HepG2 (cell line): ENCODE data around the gene SREBF1. TPM values are rescaled to one million over a fixed set of nuclear protein-coding genes. Genes with fewer than 3 reads are reported as not detected.

ENCODE experiments used
- AGO2 ChIP-seq: fragments of 200-400 bp; formaldehyde crosslinking; optimal IDR thresholded peaks from 2 replicates; pipeline ENCODE3; 2017; ENCODE audit warnings: mild to moderate bottlenecking, low read depth, low read length, moderate library complexity
- CBX1 ChIP-seq: IDR thresholded peaks from one replicate; pipeline ENCODE4 v1.6.1; 2016; ENCODE audit warnings: antibody characterized with exemption, low read depth
- ELF1 ChIP-seq: sonication (generic); formaldehyde crosslinking; IDR thresholded peaks from 2 replicates; pipeline ENCODE4 v1.4.0; 2020; ENCODE audit warnings: missing genetic modification reagents
- FOSL2 ChIP-seq: sonication (generic); formaldehyde crosslinking; IDR thresholded peaks from 2 replicates; pipeline ENCODE4 v1.4.0; 2020; ENCODE audit warnings: missing genetic modification reagents
- FOXA1 ChIP-seq, 2 experiments: fragments of 450-650 bp in 1 of 2; sonication (generic) in 1 of 2; formaldehyde crosslinking in 1 of 2; IDR thresholded peaks; 2 replicates each; pipeline versions ENCODE4 v1.4.0 to v1.6.1; 2016 to 2020; ENCODE audit warnings: missing genetic modification reagents in 1 of 2
- HIC2 ChIP-seq: sonication (generic); formaldehyde crosslinking; IDR thresholded peaks from 2 replicates; pipeline ENCODE4 v1.9.0; 2022; ENCODE audit warnings: low read depth, missing genetic modification reagents
- HNRNPL ChIP-seq: fragments of 200-400 bp; formaldehyde crosslinking; IDR thresholded peaks from 2 replicates; pipeline ENCODE4 v1.6.1; 2017; ENCODE audit warnings: mild to moderate bottlenecking, low read depth, low read length
- HNRNPLL ChIP-seq: fragments of 200-400 bp; formaldehyde crosslinking; IDR thresholded peaks from 2 replicates; pipeline ENCODE4 v1.6.1; 2017; ENCODE audit warnings: mild to moderate bottlenecking, low read depth, low read length; ENCODE audit not compliant: poor library complexity, severe bottlenecking
- NBN ChIP-seq: fragments of 450-650 bp; conservative IDR thresholded peaks from 2 replicates; pipeline ENCODE4 v1.6.1; 2017
- NR2F1 ChIP-seq, 2 experiments: fragments of 450-650 bp in 1 of 2; formaldehyde crosslinking in 1 of 2; IDR thresholded peaks; 2 replicates each; pipeline versions ENCODE4 v1.5.0 to v1.6.1; 2016 to 2020; ENCODE audit warnings: mild to moderate bottlenecking in 1 of 2, missing compliant biosample characterization in 1 of 2, missing genetic modification reagents in 1 of 2, moderate library complexity in 1 of 2
- PITX1 ChIP-seq: sonication (generic); formaldehyde crosslinking; IDR thresholded peaks from 2 replicates; pipeline ENCODE4 v1.5.1; 2020; ENCODE audit warnings: mild to moderate bottlenecking, missing genetic modification reagents
- SRSF1 ChIP-seq: fragments of 200-400 bp; formaldehyde crosslinking; optimal IDR thresholded peaks from 2 replicates; pipeline ENCODE3; 2017; ENCODE audit warnings: mild to moderate bottlenecking, low read depth, low read length, moderate library complexity
- TRAFD1 ChIP-seq: sonication (generic); formaldehyde crosslinking; IDR thresholded peaks from 2 replicates; pipeline ENCODE4 v1.5.1; 2020; ENCODE audit warnings: missing genetic modification reagents, mild to moderate bottlenecking, borderline replicate concordance
- ZNF180 ChIP-seq: sonication (generic); formaldehyde crosslinking; IDR thresholded peaks from 2 replicates; pipeline ENCODE4 v1.4.0; 2020; ENCODE audit warnings: low read depth, missing genetic modification reagents, borderline replicate concordance
- ZNF207 ChIP-seq: fragments of 450-650 bp; IDR thresholded peaks from 2 replicates; pipeline ENCODE4 v1.6.1; 2016; ENCODE audit warnings: antibody characterized with exemption, borderline replicate concordance
- ZNF513 ChIP-seq: sonication (generic); formaldehyde crosslinking; conservative IDR thresholded peaks from 2 replicates; pipeline ENCODE4 v1.5.0; 2020; ENCODE audit warnings: missing genetic modification reagents
- ZNF737 ChIP-seq: sonication (generic); formaldehyde crosslinking; IDR thresholded peaks from 2 replicates; pipeline ENCODE4 v1.5.0; 2020; ENCODE audit warnings: missing genetic modification reagents, mild to moderate bottlenecking, borderline replicate concordance
- ZNF766 ChIP-seq: sonication (generic); formaldehyde crosslinking; IDR thresholded peaks from 2 replicates; pipeline ENCODE4 v1.5.0; 2020; ENCODE audit warnings: missing genetic modification reagents, borderline replicate concordance
- ZNF772 ChIP-seq: sonication (generic); formaldehyde crosslinking; IDR thresholded peaks from 2 replicates; pipeline ENCODE4 v1.5.0; 2020; ENCODE audit warnings: mild to moderate bottlenecking, missing genetic modification reagents
- polyA plus RNA-seq, 8 experiments: library from polyadenylated mRNA; depleted of rRNA in 3 of 8; stranded (reverse) in 7 of 8; unstranded in 1 of 8; fragments of >200 nt; fragmentation: Illumina TruSeq in 4 of 8; extraction: Trizol in 4 of 8; gene quantifications; 2 replicates each; pipeline versions ENCODE4 v1.2.1 to v1.2.3, GENCODE V29; 2011 to 2016; ENCODE audit warnings: low read depth in 4 of 8, missing spikeins in 1 of 8, mixed read lengths in 1 of 8; ENCODE audit not compliant: insufficient read depth in 1 of 8
- total RNA-seq, 5 experiments: library from RNA; depleted of rRNA; stranded (reverse); fragments of >200 nt; fragmentation: Illumina TruSeq; extraction: Trizol; gene quantifications; 2 replicates each; pipeline ENCODE4 v1.2.3, GENCODE V29; 2016; ENCODE audit warnings: low read depth in 1 of 5

The SREBF1 gene
- total and polyA plus RNA-seq, 2 of the 13 experiments (the other 11 are each of a cell fraction or from before 2014, with no cell fraction given): 34.3 to 38.0 TPM

DNA sequence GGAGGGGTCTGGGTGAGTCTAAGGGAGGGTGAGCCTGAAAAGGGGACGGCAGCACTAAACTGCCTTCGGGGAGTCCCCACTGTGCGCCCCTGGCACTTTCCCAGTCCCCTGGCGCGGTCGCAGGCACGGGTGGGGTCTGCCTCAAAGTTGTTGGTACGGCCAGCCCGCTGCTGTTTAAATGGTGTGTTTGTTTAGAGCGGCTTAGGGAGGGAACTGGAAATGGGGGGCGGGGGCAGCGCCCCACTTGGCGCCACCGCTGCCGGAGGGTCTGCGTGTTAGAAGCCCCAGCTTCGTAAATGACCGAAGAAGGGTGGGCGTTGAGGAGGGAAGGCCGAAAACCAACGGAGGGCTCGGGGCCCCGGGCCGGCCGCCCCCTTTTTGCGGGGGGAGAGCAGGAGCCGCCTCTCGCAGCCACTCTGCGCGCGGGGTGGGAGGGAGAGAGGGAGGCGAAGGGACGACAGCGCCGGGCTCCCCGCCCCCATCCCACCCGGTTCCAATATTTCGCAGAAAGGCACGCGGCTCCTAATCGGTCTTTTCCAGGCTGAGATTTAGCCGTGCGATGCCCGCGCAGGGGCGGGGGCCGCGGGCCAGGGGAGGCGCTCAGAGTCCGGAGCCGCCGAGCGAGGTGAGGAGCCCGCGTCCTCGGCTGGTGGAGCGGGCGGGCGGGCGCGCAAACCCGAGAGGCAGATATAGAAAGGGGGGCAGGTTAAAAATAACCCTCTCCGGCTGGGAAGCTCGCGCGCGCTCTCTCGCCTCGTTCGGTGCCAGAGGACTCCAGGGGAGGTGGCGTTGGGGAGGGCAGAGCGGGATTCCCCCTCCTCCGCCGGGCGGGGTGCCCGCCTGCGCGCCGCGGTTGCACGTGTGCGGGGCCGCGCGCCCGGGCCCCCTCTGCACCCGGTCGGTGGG lies 54.9 kb downstream of the SREBF1 start (continued):
- TF ChIP-seq PITX1 (CRISPR knock-in tag) (0 out of 2 replicates have a peak, but pooled peaks have one; percentile 15), AGO2 (peak; percentile 45), ZNF513 (CRISPR knock-in tag) (no peak), ZNF737 (CRISPR knock-in tag) (no peak), SRSF1 (peak; percentile 60), NR2F1 (CRISPR knock-in tag; IDR thresholded peaks at IDR 0.05) (no peak), FOSL2 (CRISPR knock-in tag) (no peak), HNRNPLL (peak; percentile 47), ZNF207 (no peak), NBN (no peak), ZNF180 (CRISPR knock-in tag) (no peak), HNRNPL (no peak), CBX1 (no peak), FOXA1 (IDR thresholded peaks at IDR 0.05) (no peak), FOXA1 (CRISPR knock-in tag; IDR thresholded peaks at IDR 0.05) (no peak), ZNF772 (CRISPR knock-in tag) (0 out of 2 replicates have a peak, but pooled peaks have one; percentile 35), ELF1 (CRISPR knock-in tag) (no peak), ZNF766 (CRISPR knock-in tag) (no peak), HIC2 (CRISPR knock-in tag) (0 out of 2 replicates have a peak, but pooled peaks have one; percentile 34), TRAFD1 (CRISPR knock-in tag) (no peak)
- TF ChIP-seq, all 625 proteins: peak for 28
